HepG2 (cell line): ENCODE measurements around the gene FUBP3. TPM values are rescaled to one million over a fixed set of nuclear protein-coding genes. Genes with fewer than 3 reads are reported as not detected.
A peak's percentile ranks its signal among the peaks of the same experiment; 100 is the strongest.

Source experiments
- NFYB ChIP-seq: sonication (generic); formaldehyde crosslinking; IDR thresholded peaks from 2 replicates; pipeline ENCODE4 v1.4.0; 2020; ENCODE audit warnings: missing genetic modification reagents
- SMC3 ChIP-seq: IDR thresholded peaks from 2 replicates; pipeline ENCODE4 v1.6.1; 2011; ENCODE audit warnings: low read length, improper control_type of control experiment
- ZNF501 ChIP-seq: sonication (generic); formaldehyde crosslinking; IDR thresholded peaks from 2 replicates; pipeline ENCODE4 v1.5.1; 2020; ENCODE audit warnings: mild to moderate bottlenecking, moderate library complexity, missing genetic modification reagents
- ZNF709 ChIP-seq: sonication (generic); formaldehyde crosslinking; IDR thresholded peaks from 2 replicates; pipeline ENCODE4 v1.5.0; 2020; ENCODE audit warnings: mild to moderate bottlenecking, missing genetic modification reagents
- ZNF772 ChIP-seq: sonication (generic); formaldehyde crosslinking; IDR thresholded peaks from 2 replicates; pipeline ENCODE4 v1.5.0; 2020; ENCODE audit warnings: mild to moderate bottlenecking, missing genetic modification reagents
- polyA plus RNA-seq, 8 experiments: library from polyadenylated mRNA; depleted of rRNA in 3 of 8; stranded (reverse) in 7 of 8; unstranded in 1 of 8; fragments of >200 nt; fragmentation: Illumina TruSeq in 4 of 8; extraction: Trizol in 4 of 8; gene quantifications; 2 replicates each; pipeline versions ENCODE4 v1.2.1 to v1.2.3, GENCODE V29; 2011 to 2016; ENCODE audit warnings: low read depth in 4 of 8, missing spikeins in 1 of 8, mixed read lengths in 1 of 8; ENCODE audit not compliant: insufficient read depth in 1 of 8
- total RNA-seq, 5 experiments: library from RNA; depleted of rRNA; stranded (reverse); fragments of >200 nt; fragmentation: Illumina TruSeq; extraction: Trizol; gene quantifications; 2 replicates each; pipeline ENCODE4 v1.2.3, GENCODE V29; 2016; ENCODE audit warnings: low read depth in 1 of 5
- TF ChIP-seq, protein P1 (sequence below): sonication (generic); formaldehyde crosslinking; IDR thresholded peaks from 2 replicates; pipeline ENCODE4 v1.4.0; 2020; ENCODE audit warnings: missing genetic modification reagents
- TF ChIP-seq, protein P2 (sequence below): sonication (generic); formaldehyde crosslinking; IDR thresholded peaks from 2 replicates; pipeline ENCODE4 v1.5.1; 2020; ENCODE audit warnings: mild to moderate bottlenecking, moderate library complexity, missing genetic modification reagents
- TF ChIP-seq, protein P3 (sequence below): sonication (generic); formaldehyde crosslinking; IDR thresholded peaks from 2 replicates; pipeline ENCODE4 v1.4.0; 2020; ENCODE audit warnings: missing genetic modification reagents
- TF ChIP-seq, protein P4 (sequence below): sonication (generic); formaldehyde crosslinking; IDR thresholded peaks from 2 replicates; pipeline ENCODE4 v1.5.0; 2020; ENCODE audit warnings: mild to moderate bottlenecking, missing genetic modification reagents, borderline replicate concordance
- TF ChIP-seq, protein P5 (sequence below): IDR thresholded peaks from 2 replicates; pipeline ENCODE4 v1.4.0; 2020; ENCODE audit warnings: mild to moderate bottlenecking, missing genetic modification reagents

The FUBP3 gene
- total and polyA plus RNA-seq, 2 of the 13 experiments (the other 11 are each of a cell fraction or from before 2014, with no cell fraction given): 28.7 to 40.0 TPM

DNA sequence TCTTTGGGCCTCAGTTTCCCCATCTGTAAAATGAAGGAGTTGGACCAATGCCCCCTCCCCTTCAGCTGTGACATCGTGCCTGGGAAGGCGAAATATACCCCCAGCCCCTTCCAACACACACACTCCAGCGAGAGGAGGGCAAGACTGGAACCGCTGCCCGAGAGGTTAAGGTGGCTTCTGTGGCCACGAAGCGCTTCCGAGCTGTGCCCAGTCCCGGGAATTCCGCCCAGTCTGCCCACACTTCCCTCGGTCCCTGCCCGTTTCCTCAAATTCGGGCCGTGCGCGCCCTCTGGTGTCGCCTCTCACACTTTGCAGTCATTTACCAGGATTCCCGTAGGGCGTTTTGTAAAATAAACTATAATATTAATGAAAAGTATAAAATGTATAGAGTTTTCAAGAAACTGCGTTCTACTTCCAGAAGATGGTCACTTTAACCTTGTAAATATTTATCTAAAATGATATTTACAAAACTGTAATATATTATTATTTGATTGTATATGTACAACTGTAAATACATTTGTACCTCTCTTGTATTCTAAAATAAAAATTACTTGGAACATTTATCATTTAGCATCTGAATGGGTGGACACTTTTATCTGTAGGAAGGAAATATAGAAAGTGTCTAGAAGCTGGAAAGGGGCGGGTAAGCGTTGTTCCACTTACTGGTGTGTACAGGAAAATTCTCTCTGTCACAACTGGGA, 103.2 kb downstream of the FUBP3 start (continued):
- TF ChIP-seq, protein P1, sequence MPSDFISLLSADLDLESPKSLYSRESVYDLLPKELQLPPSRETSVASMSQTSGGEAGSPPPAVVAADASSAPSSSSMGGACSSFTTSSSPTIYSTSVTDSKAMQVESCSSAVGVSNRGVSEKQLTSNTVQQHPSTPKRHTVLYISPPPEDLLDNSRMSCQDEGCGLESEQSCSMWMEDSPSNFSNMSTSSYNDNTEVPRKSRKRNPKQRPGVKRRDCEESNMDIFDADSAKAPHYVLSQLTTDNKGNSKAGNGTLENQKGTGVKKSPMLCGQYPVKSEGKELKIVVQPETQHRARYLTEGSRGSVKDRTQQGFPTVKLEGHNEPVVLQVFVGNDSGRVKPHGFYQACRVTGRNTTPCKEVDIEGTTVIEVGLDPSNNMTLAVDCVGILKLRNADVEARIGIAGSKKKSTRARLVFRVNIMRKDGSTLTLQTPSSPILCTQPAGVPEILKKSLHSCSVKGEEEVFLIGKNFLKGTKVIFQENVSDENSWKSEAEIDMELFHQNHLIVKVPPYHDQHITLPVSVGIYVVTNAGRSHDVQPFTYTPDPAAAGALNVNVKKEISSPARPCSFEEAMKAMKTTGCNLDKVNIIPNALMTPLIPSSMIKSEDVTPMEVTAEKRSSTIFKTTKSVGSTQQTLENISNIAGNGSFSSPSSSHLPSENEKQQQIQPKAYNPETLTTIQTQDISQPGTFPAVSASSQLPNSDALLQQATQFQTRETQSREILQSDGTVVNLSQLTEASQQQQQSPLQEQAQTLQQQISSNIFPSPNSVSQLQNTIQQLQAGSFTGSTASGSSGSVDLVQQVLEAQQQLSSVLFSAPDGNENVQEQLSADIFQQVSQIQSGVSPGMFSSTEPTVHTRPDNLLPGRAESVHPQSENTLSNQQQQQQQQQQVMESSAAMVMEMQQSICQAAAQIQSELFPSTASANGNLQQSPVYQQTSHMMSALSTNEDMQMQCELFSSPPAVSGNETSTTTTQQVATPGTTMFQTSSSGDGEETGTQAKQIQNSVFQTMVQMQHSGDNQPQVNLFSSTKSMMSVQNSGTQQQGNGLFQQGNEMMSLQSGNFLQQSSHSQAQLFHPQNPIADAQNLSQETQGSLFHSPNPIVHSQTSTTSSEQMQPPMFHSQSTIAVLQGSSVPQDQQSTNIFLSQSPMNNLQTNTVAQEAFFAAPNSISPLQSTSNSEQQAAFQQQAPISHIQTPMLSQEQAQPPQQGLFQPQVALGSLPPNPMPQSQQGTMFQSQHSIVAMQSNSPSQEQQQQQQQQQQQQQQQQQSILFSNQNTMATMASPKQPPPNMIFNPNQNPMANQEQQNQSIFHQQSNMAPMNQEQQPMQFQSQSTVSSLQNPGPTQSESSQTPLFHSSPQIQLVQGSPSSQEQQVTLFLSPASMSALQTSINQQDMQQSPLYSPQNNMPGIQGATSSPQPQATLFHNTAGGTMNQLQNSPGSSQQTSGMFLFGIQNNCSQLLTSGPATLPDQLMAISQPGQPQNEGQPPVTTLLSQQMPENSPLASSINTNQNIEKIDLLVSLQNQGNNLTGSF (CRISPR knock-in tag): no peak
- TF ChIP-seq ZNF772 (CRISPR knock-in tag) (no peak), ZNF709 (CRISPR knock-in tag) (no peak), NFYB (CRISPR knock-in tag) (no peak), ZNF501 (CRISPR knock-in tag) (peak; percentile 50; the same call in 1 of the 2 replicates), SMC3 (peak; percentile 76)
- TF ChIP-seq, protein P2, sequence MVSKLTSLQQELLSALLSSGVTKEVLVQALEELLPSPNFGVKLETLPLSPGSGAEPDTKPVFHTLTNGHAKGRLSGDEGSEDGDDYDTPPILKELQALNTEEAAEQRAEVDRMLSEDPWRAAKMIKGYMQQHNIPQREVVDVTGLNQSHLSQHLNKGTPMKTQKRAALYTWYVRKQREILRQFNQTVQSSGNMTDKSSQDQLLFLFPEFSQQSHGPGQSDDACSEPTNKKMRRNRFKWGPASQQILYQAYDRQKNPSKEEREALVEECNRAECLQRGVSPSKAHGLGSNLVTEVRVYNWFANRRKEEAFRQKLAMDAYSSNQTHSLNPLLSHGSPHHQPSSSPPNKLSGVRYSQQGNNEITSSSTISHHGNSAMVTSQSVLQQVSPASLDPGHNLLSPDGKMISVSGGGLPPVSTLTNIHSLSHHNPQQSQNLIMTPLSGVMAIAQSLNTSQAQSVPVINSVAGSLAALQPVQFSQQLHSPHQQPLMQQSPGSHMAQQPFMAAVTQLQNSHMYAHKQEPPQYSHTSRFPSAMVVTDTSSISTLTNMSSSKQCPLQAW (CRISPR knock-in tag): peak; percentile 52; the same call in 1 of the 2 replicates
- TF ChIP-seq, protein P3, sequence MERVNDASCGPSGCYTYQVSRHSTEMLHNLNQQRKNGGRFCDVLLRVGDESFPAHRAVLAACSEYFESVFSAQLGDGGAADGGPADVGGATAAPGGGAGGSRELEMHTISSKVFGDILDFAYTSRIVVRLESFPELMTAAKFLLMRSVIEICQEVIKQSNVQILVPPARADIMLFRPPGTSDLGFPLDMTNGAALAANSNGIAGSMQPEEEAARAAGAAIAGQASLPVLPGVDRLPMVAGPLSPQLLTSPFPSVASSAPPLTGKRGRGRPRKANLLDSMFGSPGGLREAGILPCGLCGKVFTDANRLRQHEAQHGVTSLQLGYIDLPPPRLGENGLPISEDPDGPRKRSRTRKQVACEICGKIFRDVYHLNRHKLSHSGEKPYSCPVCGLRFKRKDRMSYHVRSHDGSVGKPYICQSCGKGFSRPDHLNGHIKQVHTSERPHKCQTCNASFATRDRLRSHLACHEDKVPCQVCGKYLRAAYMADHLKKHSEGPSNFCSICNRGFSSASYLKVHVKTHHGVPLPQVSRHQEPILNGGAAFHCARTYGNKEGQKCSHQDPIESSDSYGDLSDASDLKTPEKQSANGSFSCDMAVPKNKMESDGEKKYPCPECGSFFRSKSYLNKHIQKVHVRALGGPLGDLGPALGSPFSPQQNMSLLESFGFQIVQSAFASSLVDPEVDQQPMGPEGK (CRISPR knock-in tag): 0 out of 2 replicates have a peak, but pooled peaks have one; percentile 20
- TF ChIP-seq, protein P4, sequence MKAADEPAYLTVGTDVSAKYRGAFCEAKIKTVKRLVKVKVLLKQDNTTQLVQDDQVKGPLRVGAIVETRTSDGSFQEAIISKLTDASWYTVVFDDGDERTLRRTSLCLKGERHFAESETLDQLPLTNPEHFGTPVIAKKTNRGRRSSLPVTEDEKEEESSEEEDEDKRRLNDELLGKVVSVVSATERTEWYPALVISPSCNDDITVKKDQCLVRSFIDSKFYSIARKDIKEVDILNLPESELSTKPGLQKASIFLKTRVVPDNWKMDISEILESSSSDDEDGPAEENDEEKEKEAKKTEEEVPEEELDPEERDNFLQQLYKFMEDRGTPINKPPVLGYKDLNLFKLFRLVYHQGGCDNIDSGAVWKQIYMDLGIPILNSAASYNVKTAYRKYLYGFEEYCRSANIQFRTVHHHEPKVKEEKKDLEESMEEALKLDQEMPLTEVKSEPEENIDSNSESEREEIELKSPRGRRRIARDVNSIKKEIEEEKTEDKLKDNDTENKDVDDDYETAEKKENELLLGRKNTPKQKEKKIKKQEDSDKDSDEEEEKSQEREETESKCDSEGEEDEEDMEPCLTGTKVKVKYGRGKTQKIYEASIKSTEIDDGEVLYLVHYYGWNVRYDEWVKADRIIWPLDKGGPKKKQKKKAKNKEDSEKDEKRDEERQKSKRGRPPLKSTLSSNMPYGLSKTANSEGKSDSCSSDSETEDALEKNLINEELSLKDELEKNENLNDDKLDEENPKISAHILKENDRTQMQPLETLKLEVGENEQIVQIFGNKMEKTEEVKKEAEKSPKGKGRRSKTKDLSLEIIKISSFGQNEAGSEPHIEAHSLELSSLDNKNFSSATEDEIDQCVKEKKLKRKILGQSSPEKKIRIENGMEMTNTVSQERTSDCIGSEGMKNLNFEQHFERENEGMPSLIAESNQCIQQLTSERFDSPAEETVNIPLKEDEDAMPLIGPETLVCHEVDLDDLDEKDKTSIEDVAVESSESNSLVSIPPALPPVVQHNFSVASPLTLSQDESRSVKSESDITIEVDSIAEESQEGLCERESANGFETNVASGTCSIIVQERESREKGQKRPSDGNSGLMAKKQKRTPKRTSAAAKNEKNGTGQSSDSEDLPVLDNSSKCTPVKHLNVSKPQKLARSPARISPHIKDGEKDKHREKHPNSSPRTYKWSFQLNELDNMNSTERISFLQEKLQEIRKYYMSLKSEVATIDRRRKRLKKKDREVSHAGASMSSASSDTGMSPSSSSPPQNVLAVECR (CRISPR knock-in tag): 0 out of 2 replicates have a peak, but pooled peaks have one; percentile 16
- TF ChIP-seq, protein P5, sequence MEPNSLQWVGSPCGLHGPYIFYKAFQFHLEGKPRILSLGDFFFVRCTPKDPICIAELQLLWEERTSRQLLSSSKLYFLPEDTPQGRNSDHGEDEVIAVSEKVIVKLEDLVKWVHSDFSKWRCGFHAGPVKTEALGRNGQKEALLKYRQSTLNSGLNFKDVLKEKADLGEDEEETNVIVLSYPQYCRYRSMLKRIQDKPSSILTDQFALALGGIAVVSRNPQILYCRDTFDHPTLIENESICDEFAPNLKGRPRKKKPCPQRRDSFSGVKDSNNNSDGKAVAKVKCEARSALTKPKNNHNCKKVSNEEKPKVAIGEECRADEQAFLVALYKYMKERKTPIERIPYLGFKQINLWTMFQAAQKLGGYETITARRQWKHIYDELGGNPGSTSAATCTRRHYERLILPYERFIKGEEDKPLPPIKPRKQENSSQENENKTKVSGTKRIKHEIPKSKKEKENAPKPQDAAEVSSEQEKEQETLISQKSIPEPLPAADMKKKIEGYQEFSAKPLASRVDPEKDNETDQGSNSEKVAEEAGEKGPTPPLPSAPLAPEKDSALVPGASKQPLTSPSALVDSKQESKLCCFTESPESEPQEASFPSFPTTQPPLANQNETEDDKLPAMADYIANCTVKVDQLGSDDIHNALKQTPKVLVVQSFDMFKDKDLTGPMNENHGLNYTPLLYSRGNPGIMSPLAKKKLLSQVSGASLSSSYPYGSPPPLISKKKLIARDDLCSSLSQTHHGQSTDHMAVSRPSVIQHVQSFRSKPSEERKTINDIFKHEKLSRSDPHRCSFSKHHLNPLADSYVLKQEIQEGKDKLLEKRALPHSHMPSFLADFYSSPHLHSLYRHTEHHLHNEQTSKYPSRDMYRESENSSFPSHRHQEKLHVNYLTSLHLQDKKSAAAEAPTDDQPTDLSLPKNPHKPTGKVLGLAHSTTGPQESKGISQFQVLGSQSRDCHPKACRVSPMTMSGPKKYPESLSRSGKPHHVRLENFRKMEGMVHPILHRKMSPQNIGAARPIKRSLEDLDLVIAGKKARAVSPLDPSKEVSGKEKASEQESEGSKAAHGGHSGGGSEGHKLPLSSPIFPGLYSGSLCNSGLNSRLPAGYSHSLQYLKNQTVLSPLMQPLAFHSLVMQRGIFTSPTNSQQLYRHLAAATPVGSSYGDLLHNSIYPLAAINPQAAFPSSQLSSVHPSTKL (CRISPR knock-in tag): 0 out of 2 replicates have a peak, but pooled peaks have one; percentile 32
